22Rv1 (cell line): ENCODE measurements around the gene FLVCR2.
A peak's percentile ranks its signal among the peaks of the same experiment; 100 is the strongest.

ENCODE experiments used
- H3K27ac ChIP-seq: fragments of 450-650 bp; 2 replicates; pipeline ENCODE4 v1.5.1; 2017
- ZFX ChIP-seq: fragments of 450-650 bp; IDR thresholded peaks from 2 replicates; pipeline ENCODE4 v1.6.1; 2017; ENCODE audit warnings: antibody characterized with exemption, borderline replicate concordance
- TF ChIP-seq, protein P1 (sequence below): fragments of 450-650 bp; IDR thresholded peaks from 2 replicates; pipeline ENCODE4 v1.5.1; 2017; ENCODE audit warnings: mild to moderate bottlenecking

FLVCR2 gene

DNA sequence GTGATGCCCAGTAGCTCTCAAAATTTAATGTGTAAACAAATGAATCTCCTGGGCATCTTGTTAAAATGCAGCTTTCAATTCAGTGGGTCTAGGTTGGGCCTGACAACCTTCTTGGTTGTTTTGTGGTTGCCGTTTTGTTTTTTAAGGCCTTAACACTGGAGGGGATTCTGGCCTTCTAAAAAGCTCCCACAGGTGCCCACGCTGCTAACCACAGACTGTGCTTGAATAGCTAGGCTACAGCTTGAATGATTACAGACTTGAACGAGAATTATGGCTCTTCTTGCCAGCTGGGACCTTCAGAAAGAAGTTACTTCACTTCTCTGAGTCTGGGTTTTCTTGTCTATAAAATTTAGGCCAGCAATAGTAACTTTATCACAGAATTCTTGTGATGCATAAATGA is 1.3 kb upstream of the FLVCR2 start:
- TF ChIP-seq, protein P1, sequence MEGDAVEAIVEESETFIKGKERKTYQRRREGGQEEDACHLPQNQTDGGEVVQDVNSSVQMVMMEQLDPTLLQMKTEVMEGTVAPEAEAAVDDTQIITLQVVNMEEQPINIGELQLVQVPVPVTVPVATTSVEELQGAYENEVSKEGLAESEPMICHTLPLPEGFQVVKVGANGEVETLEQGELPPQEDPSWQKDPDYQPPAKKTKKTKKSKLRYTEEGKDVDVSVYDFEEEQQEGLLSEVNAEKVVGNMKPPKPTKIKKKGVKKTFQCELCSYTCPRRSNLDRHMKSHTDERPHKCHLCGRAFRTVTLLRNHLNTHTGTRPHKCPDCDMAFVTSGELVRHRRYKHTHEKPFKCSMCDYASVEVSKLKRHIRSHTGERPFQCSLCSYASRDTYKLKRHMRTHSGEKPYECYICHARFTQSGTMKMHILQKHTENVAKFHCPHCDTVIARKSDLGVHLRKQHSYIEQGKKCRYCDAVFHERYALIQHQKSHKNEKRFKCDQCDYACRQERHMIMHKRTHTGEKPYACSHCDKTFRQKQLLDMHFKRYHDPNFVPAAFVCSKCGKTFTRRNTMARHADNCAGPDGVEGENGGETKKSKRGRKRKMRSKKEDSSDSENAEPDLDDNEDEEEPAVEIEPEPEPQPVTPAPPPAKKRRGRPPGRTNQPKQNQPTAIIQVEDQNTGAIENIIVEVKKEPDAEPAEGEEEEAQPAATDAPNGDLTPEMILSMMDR = no peak
- TF ChIP-seq ZFX = no peak
- no peak overlapping the region for H3K27ac ChIP-seq

DNA sequence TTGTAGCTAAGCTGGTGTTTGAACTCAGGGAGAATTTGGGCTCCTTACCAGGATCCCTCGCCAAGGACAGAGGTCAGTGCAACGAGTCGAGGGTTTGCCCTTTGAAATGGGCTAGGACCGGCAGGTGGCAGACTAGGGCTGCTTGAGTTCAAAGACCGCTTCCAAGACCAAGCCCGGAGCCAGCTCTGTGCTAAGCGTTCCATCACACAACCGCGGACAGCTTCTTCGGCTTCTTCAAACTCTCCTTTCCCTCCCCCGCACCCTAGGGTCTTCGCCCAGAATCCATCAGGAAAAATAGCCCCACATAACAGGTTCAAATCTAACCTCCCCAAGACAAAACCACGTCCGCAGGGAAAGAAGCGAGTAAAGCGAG is 705 bp upstream of the FLVCR2 start:
- TF ChIP-seq ZFX = no peak
- TF ChIP-seq, protein P1 = peak; percentile 89
- H3K27ac ChIP-seq = peak overlapping the region; percentile 68

DNA sequence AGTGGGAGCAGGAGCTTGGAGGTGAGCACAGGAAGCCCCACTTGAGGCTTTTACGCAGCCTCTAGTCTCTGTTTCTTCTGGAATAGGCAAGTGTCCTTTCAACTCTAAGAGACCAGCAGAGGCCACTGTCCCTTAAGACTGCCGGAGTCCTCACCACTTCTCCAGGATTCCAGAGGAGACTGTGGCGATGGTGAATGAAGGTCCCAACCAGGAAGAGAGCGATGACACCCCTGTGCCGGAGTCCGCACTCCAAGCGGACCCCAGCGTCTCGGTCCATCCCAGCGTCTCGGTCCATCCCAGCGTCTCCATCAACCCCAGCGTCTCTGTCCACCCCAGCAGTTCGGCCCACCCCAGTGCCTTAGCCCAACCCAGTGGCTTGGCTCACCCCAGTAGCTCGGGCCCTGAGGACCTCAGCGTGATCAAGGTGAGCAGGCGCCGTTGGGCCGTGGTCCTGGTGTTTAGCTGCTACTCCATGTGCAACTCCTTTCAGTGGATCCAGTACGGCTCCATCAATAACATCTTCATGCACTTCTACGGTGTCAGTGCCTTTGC is 442 bp downstream of the FLVCR2 start:
- peak overlapping the region; percentile 68 for H3K27ac ChIP-seq
- TF ChIP-seq ZFX = no peak
- TF ChIP-seq, protein P1 = peak; percentile 46

DNA sequence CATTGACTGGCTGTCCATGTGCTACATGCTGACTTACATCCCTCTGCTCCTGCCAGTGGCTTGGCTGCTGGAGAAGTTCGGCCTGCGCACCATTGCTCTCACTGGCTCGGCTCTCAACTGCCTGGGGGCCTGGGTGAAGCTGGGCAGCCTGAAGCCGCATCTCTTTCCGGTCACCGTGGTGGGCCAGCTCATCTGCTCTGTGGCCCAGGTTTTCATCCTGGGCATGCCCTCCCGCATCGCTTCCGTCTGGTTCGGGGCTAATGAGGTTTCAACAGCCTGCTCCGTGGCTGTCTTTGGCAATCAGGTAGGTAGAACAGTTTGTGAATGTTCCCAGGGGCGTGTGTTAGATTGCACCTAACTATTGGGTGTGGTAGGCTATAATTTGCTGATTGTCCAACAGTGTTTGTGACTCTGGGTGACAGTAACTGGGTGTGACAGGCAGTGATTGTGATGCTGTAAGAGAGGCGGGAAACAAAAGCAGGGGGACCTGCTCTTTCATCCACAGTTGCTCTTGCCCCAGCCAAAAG is 981 bp downstream of the FLVCR2 start:
- TF ChIP-seq, protein P1 = no peak
- TF ChIP-seq ZFX = no peak
- no peak overlapping the region for H3K27ac ChIP-seq

DNA sequence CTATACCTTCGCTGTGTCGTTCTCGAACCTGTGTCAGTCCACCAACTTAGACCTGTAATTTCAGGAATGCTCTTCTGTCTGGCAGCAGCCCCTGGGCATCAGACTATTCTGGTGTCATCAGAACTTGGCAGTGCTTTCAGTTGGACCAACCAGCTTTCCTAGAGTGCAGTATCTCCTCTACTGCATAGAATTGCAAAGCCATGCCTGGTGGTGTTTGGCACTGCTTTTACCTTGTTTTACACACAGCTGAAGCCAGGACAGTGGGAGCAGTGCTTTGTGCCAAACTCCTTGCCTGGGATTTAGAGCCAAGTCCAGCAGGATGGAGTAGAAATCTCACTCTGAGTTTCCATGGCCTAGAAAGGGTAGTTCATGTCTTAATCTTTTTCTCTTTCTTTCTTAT is 1.5 kb downstream of the FLVCR2 start:
- TF ChIP-seq, protein P1 = no peak
- no peak for TF ChIP-seq ZFX
- no peak overlapping the region for H3K27ac ChIP-seq

DNA sequence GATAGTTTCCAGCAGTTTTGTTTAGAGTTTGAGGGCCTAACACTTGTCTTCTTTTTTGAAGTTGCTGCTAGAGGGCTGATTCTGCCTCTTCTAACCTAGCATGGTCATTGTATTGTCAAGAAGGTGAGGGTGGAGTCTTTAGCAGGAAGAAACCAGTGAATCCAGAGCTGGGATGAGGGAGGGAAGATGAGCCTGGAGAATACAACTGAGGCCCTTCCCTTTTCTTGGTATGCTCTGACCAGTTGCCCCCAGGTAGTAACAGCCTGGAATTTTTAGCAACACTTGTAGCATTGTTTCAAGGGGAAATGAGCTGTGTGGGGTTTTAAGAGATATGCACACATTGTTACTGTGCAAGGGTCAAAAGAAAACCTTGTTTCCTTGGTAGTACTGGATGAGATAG is 9.0 kb downstream of the FLVCR2 start:
- TF ChIP-seq, protein P1 = no peak
- no peak for TF ChIP-seq ZFX
- no peak overlapping the region for H3K27ac ChIP-seq

DNA sequence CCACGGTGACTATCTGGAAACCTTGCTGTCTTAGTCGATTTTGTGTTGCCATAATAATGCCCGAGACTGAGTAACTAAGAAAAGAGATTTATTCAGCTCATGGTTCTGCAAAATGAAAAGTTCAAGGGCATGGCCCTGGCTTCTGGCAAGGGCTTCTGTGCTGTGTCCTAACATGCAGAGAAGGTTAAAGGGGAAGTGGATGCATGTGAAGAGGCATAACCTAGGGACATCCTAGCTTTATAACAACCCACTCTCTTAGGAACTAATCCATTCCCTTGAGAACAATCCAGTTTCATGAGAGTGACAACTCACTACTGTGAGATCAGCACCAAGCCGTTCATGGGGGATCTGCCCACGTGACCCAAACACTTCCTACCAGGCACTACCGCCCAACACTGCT is 11.5 kb downstream of the FLVCR2 start:
- H3K27ac ChIP-seq = no peak overlapping the region
- TF ChIP-seq, protein P1 = no peak
